SK-N-SH (cell line): ENCODE data around the gene TSSC4. TPM values are rescaled to one million over a fixed set of nuclear protein-coding genes. Genes with fewer than 3 reads are reported as not detected.

Experiments used
- CTCF ChIA-PET: fragments of 300-600, 350-600 bp; formaldehyde crosslinking; extraction: SDS; loops from one replicate; lab custom pipeline; 2021; lab: Yijun Ruan, JAX
- POLR2A ChIA-PET: fragments of 350-600 bp; sonication (Branson Sonifier 250); formaldehyde crosslinking; extraction: SDS; loops from one replicate; lab custom pipeline; 2020; ENCODE audit warnings: antibody characterized with exemption, inconsistent platforms; lab: Yijun Ruan, JAX
- DNase-seq: peaks from one replicate; pipeline ENCODE4 v3.0.0; 2012
- H2AFZ ChIP-seq: fragments of 200-600 bp; sonication (generic); 2 replicates; pipeline ENCODE4 v1.8.1; 2016; ENCODE audit warnings: antibody characterized with exemption, mild to moderate bottlenecking, low read depth
- H3F3A ChIP-seq: fragments of 200-600 bp; sonication (generic); replicated peaks from 2 replicates; pipeline ENCODE3; 2016; ENCODE audit warnings: antibody characterized with exemption, mild to moderate bottlenecking; ENCODE audit not compliant: insufficient read depth
- H3K27ac ChIP-seq, 2 experiments: fragments of 200-500 bp in 1 of 2; fragments of 200-600 bp in 1 of 2; sonication (Bioruptor generic) in 1 of 2; sonication (generic), shearing (Covaris generic) in 1 of 2; 2 replicates each; pipeline versions ENCODE4 v1.5.1 to v1.6.1; 2014 to 2016; ENCODE audit warnings: low read depth in 2 of 2, inconsistent platforms in 1 of 2, low read length in 1 of 2, mild to moderate bottlenecking in 1 of 2, mixed read lengths in 1 of 2
- H3K27me3 ChIP-seq: fragments of 200-600 bp; sonication (generic), shearing (Covaris generic); 2 replicates; pipeline ENCODE4 v1.6.1; 2016; ENCODE audit warnings: mixed run types; ENCODE audit not compliant: insufficient read depth
- H3K36me3 ChIP-seq, 2 experiments: fragments of 200-500 bp in 1 of 2; fragments of 200-600 bp in 1 of 2; sonication (Bioruptor generic) in 1 of 2; sonication (generic) in 1 of 2; replicated peaks in 1 of 2; 2 replicates each; pipeline versions ENCODE3 to v1.5.1; 2014 to 2016; ENCODE audit warnings: low read length in 1 of 2, mild to moderate bottlenecking in 1 of 2; ENCODE audit not compliant: insufficient read depth in 2 of 2, control insufficient read depth in 1 of 2
- H3K4me1 ChIP-seq, 2 experiments: fragments of 200-500 bp in 1 of 2; fragments of 200-600 bp in 1 of 2; sonication (Bioruptor generic) in 1 of 2; sonication (generic), shearing (Covaris generic) in 1 of 2; 2 replicates each; pipeline versions ENCODE4 v1.5.1 to v1.6.1; 2014 to 2016; ENCODE audit warnings: low read depth in 1 of 2, low read length in 1 of 2, mixed run types in 1 of 2; ENCODE audit not compliant: insufficient read depth in 2 of 2, control insufficient read depth in 1 of 2
- H3K4me2 ChIP-seq: fragments of 200-600 bp; sonication (generic), shearing (Covaris generic); 2 replicates; pipeline ENCODE4 v1.6.1; 2017; ENCODE audit warnings: mixed run types
- H3K4me3 ChIP-seq, 2 experiments: fragments of 200-500 bp in 1 of 2; fragments of 200-600 bp in 1 of 2; sonication (Bioruptor generic) in 1 of 2; sonication (generic), shearing (Covaris generic) in 1 of 2; 2 replicates each; pipeline versions ENCODE4 v1.5.1 to v1.8.1; 2014 to 2016; ENCODE audit warnings: low read depth in 2 of 2, inconsistent platforms in 1 of 2, low read length in 1 of 2, mild to moderate bottlenecking in 1 of 2, mixed read lengths in 1 of 2, moderate library complexity in 1 of 2
- H3K79me2 ChIP-seq: fragments of 200-600 bp; sonication (generic); 2 replicates; pipeline ENCODE4 v1.8.1; 2017; ENCODE audit warnings: mild to moderate bottlenecking; ENCODE audit not compliant: insufficient read depth
- H3K9ac ChIP-seq: fragments of 200-600 bp; sonication (generic); 2 replicates; pipeline ENCODE4 v1.6.1; 2017; ENCODE audit warnings: mixed run types
- H3K9me2 ChIP-seq: fragments of 200-600 bp; sonication (generic); 2 replicates; pipeline ENCODE4 v1.6.1; 2017; ENCODE audit warnings: mixed run types
- H3K9me3 ChIP-seq: fragments of 200-600 bp; sonication (generic); 2 replicates; pipeline ENCODE4 v1.6.1; 2017; ENCODE audit warnings: mixed run types, mild to moderate bottlenecking, moderate library complexity
- H4K20me1 ChIP-seq: fragments of 200-600 bp; sonication (generic); 2 replicates; pipeline ENCODE4 v1.6.1; 2017; ENCODE audit warnings: mild to moderate bottlenecking, mixed run types; ENCODE audit not compliant: insufficient read depth
- CHD2 ChIP-seq: fragments of 150-350 bp; IDR thresholded peaks from 2 replicates; pipeline ENCODE4 v1.6.1; 2018; ENCODE audit warnings: low read length; ENCODE audit not compliant: partially characterized antibody
- CTCF ChIP-seq: fragments of 200-600 bp; sonication (generic); IDR thresholded peaks from 2 replicates; pipeline ENCODE4 v1.6.1; 2017; ENCODE audit warnings: antibody characterized with exemption, mild to moderate bottlenecking, moderate library complexity
- ELF1 ChIP-seq: IDR thresholded peaks from 2 replicates; pipeline ENCODE4 v1.4.0; 2012
- EP300 ChIP-seq, 2 experiments: IDR thresholded peaks; 2 replicates each; pipeline versions ENCODE4 v1.4.0 to v1.6.1; 2012; ENCODE audit warnings: borderline replicate concordance in 1 of 2, low read depth in 1 of 2, low read length in 1 of 2
- FOXJ3 ChIP-seq: sonication (generic); formaldehyde crosslinking; IDR thresholded peaks from 2 replicates; pipeline ENCODE4 v1.5.1; 2020; ENCODE audit warnings: mild to moderate bottlenecking, missing genetic modification reagents
- GABPA ChIP-seq: IDR thresholded peaks from 2 replicates; pipeline ENCODE4 v1.4.0; 2012; ENCODE audit warnings: low read depth, mild to moderate bottlenecking
- GATA2 ChIP-seq: sonication (generic); formaldehyde crosslinking; IDR thresholded peaks from 2 replicates; pipeline ENCODE4 v1.5.0; 2020; ENCODE audit warnings: mild to moderate bottlenecking, missing genetic modification reagents
- JUND ChIP-seq: IDR thresholded peaks from 2 replicates; pipeline ENCODE4 v1.4.0; 2012
- MEF2A ChIP-seq: IDR thresholded peaks from 2 replicates; pipeline ENCODE4 v1.4.0; 2012; ENCODE audit warnings: low read depth, borderline replicate concordance
- NRF1 ChIP-seq: IDR thresholded peaks from 2 replicates; pipeline ENCODE4 v1.6.1; 2012; ENCODE audit warnings: low read depth, mild to moderate bottlenecking, low read length
- POLR2AphosphoS5 ChIP-seq: IDR thresholded peaks from 2 replicates; pipeline ENCODE4 v1.6.1; 2012; ENCODE audit warnings: low read depth, low read length
- RAD21 ChIP-seq: IDR thresholded peaks from 2 replicates; pipeline ENCODE4 v1.6.1; 2012; ENCODE audit warnings: mild to moderate bottlenecking, low read length
- RCOR1 ChIP-seq: fragments of 150-350 bp; IDR thresholded peaks from 2 replicates; pipeline ENCODE4 v1.6.1; 2017; ENCODE audit warnings: antibody characterized with exemption, low read length
- RFX5 ChIP-seq: IDR thresholded peaks from 2 replicates; pipeline ENCODE4 v1.6.1; 2012; ENCODE audit warnings: mild to moderate bottlenecking, improper control_type of control experiment, low read length
- RXRA ChIP-seq: IDR thresholded peaks from 2 replicates; pipeline ENCODE4 v1.4.0; 2012; ENCODE audit warnings: low read depth, mild to moderate bottlenecking, borderline replicate concordance
- SIN3A ChIP-seq: IDR thresholded peaks from 2 replicates; pipeline ENCODE4 v1.6.1; 2012; ENCODE audit warnings: low read depth, mild to moderate bottlenecking, low read length, moderate library complexity, borderline replicate concordance
- SMC3 ChIP-seq: IDR thresholded peaks from 2 replicates; pipeline ENCODE4 v1.6.1; 2012; ENCODE audit warnings: low read depth, low read length, improper control_type of control experiment
- TAF1 ChIP-seq: IDR thresholded peaks from 2 replicates; pipeline ENCODE4 v1.6.1; 2012; ENCODE audit warnings: low read depth, mild to moderate bottlenecking, low read length, moderate library complexity, borderline replicate concordance
- TCF12 ChIP-seq: IDR thresholded peaks from 2 replicates; pipeline ENCODE4 v1.4.0; 2012
- TEAD4 ChIP-seq: IDR thresholded peaks from 2 replicates; pipeline ENCODE4 v1.4.0; 2012; ENCODE audit warnings: mild to moderate bottlenecking, borderline replicate concordance; ENCODE audit not compliant: insufficient read depth
- YY1 ChIP-seq: IDR thresholded peaks from 2 replicates; pipeline ENCODE4 v1.4.0; 2012; ENCODE audit warnings: low read depth, mild to moderate bottlenecking
- WGBS: methylation state at CpG from one replicate; pipeline ENCODE4 v1.1.6; 2017; ENCODE audit warnings: low lambda C conversion rate; 5-methylcytosine and 5-hydroxymethylcytosine counted together
- polyA plus RNA-seq, 3 experiments: library from polyadenylated mRNA; depleted of rRNA; stranded (reverse); fragments of >200 nt; gene quantifications; 2 replicates each; pipeline ENCODE4 v1.2.3, GENCODE V29; 2012
- TF ChIP-seq, protein P1 (sequence below): fragments of 150-350 bp; IDR thresholded peaks from 2 replicates; pipeline ENCODE4 v1.6.1; 2017; ENCODE audit warnings: antibody characterized with exemption, low read length, low read depth, borderline replicate concordance
- TF ChIP-seq, protein P2 (sequence below): IDR thresholded peaks from 2 replicates; pipeline ENCODE4; 2012

Gene TSSC4
- polyA plus RNA-seq, 1 of the 3 experiments (the other 2 are of a cell fraction) = 45.1 TPM

DNA sequence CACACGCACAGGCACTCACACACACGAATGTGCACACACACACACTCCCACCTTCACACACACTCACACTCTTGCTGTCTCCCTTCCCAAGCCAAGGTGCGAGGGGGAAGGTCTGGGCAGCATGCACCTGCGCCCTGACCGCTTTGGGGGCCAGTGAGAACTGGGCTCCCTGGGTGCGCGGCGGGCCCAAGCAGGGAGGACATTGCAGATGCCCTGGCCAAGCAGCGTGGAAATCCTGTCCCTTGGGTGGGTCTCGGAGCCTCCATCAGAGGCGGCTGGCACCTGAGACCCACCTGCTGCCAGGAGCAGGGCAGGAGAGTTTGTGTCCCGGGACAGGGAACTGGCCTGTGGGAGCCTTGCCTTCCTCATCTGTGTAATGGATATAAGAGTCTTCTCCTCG is 20.2 kb upstream of the TSSC4 start:
- DNase-seq = no peak
- no peak overlapping the region for H3K4me3 ChIP-seq
- no peak for TF ChIP-seq TAF1
- no peak for TF ChIP-seq ELF1
- no peak for TF ChIP-seq GABPA
- TF ChIP-seq SMC3 = no peak
- no peak for TF ChIP-seq TCF12
- TF ChIP-seq POLR2AphosphoS5 = no peak
- TF ChIP-seq RCOR1 = no peak
- TF ChIP-seq CHD2 = no peak
- TF ChIP-seq CTCF = no peak
- no peak for TF ChIP-seq GATA2 (CRISPR knock-in tag)
- TF ChIP-seq MEF2A = no peak
- TF ChIP-seq NRF1 = no peak
- TF ChIP-seq SIN3A = no peak
- no peak for TF ChIP-seq FOXJ3 (CRISPR knock-in tag)
- no peak for TF ChIP-seq YY1
- TF ChIP-seq TEAD4 = no peak
- TF ChIP-seq, all 33 proteins: peak for 0
- Histone ChIP-seq H3K79me2 (peaks cover 75% of the 10 kb centered on the region), H3K9me3 (no peaks in the 10 kb centered on the region), H3F3A (no peaks in the 10 kb centered on the region), H4K20me1 (peaks cover 71% of the 10 kb centered on the region), H3K4me2 (peak overlapping the region; percentile 28; the same call in 1 of the 2 replicates), H3K9ac (no peak overlapping the region), H3K27ac (no peak overlapping the region), H3K36me3 (peaks cover 0 to 7% of the 10 kb centered on the region in 2 experiments), H3K9me2 (no peaks in the 10 kb centered on the region), H2AFZ (no peak overlapping the region), H3K4me1 (peaks cover 0 to 18% of the 10 kb centered on the region in 2 experiments; a peak in 2 of 4 replicates), H3K27me3 (no peaks in the 10 kb centered on the region)
- ChIA-PET CTCF (no interaction called here), POLR2A (no interaction called here)
- WGBS = 89% methylated on average over 8 of the region's 13 CpGs

GRCh38 chr11:2380807-2381350 is 19.7 kb upstream of the TSSC4 start:
- no peaks in the 10 kb centered on the region for H3K9me3 ChIP-seq
- no peaks in the 10 kb centered on the region for H3F3A ChIP-seq
- 84% methylated on average over 9 of the region's 20 CpGs for WGBS
- H2AFZ ChIP-seq = no peak overlapping the region
- ChIA-PET CTCF (interaction anchor here (3.9 kb wide), 1 partner anchor 39 kb away, joined by 18 read pairs; no protein-coding TSS in a partner anchor), POLR2A (no interaction called here)
- peaks cover 0 to 10% of the 10 kb centered on the region in 2 experiments for H3K36me3 ChIP-seq
- H3K9me2 ChIP-seq = no peaks in the 10 kb centered on the region
- peaks cover 80% of the 10 kb centered on the region for H3K79me2 ChIP-seq
- no peak overlapping the region; a peak in 1 of 4 replicates for H3K4me3 ChIP-seq
- H3K4me2 ChIP-seq = peak overlapping the region; percentile 28; the same call in 1 of the 2 replicates
- peaks cover 75% of the 10 kb centered on the region for H4K20me1 ChIP-seq
- peaks cover 0 to 20% of the 10 kb centered on the region in 2 experiments; a peak in 2 of 4 replicates for H3K4me1 ChIP-seq
- H3K27me3 ChIP-seq = no peaks in the 10 kb centered on the region
- no peak overlapping the region for H3K27ac ChIP-seq
- no peak overlapping the region for H3K9ac ChIP-seq
- no peak for DNase-seq
- TF ChIP-seq EP300 (IDR thresholded peaks at IDR 0.05; ENCODE audit: borderline replicate concordance in 1 of 2, low read depth in 1 of 2, low read length in 1 of 2) (no peak), JUND (no peak), GATA2 (CRISPR knock-in tag) (no peak), TEAD4 (no peak), RXRA (no peak), RAD21 (no peak), RCOR1 (no peak), CTCF (no peak), GABPA (no peak), RFX5 (no peak)
- TF ChIP-seq, protein P1, sequence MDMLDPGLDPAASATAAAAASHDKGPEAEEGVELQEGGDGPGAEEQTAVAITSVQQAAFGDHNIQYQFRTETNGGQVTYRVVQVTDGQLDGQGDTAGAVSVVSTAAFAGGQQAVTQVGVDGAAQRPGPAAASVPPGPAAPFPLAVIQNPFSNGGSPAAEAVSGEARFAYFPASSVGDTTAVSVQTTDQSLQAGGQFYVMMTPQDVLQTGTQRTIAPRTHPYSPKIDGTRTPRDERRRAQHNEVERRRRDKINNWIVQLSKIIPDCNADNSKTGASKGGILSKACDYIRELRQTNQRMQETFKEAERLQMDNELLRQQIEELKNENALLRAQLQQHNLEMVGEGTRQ = no peak
- TF ChIP-seq, protein P2, sequence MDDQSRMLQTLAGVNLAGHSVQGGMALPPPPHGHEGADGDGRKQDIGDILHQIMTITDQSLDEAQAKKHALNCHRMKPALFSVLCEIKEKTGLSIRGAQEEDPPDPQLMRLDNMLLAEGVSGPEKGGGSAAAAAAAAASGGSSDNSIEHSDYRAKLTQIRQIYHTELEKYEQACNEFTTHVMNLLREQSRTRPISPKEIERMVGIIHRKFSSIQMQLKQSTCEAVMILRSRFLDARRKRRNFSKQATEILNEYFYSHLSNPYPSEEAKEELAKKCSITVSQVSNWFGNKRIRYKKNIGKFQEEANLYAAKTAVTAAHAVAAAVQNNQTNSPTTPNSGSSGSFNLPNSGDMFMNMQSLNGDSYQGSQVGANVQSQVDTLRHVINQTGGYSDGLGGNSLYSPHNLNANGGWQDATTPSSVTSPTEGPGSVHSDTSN = no peak
